Mammary epithelial cell (primary cell): ENCODE results near the gene YARS2.

Source experiments
- EZH2 ChIP-seq: IDR thresholded peaks from 2 replicates; pipeline ENCODE4 v1.6.1; 2012; ENCODE audit warnings: low read length, inconsistent platforms, borderline replicate concordance
- TF ChIP-seq, protein P1 (sequence below), 2 donors: IDR thresholded peaks in 1 of 2; conservative IDR thresholded peaks in 1 of 2; 2 replicates each; pipeline ENCODE4 v1.5.1; 2011 to 2012; ENCODE audit warnings: inconsistent platforms in 2 of 2, low read length in 2 of 2, mild to moderate bottlenecking in 2 of 2, control low read depth in 1 of 2, low read depth in 1 of 2; ENCODE audit not compliant: insufficient read depth in 1 of 2; ENCODE audit errors: extremely low read depth in 1 of 2

DNA sequence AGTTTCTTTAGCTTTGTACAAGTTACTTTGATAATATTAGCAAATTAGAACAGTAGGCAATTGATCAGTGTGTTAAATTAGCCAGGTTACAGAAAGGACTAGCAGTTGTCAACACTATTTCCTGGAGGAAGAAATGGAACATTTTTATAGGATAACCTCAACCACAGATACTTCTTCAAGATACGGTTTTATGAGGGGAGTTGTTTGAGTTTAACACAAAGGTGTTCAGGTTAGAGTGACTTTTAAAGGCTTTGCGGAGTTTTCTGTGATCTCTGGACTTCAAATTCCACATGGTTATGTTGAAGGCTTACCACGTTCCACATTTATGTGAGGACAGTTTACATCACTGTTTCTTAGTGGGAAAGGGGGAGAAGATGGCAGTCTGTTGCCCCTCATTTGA is 19.3 kb downstream of the YARS2 start:
- TF ChIP-seq, protein P1, sequence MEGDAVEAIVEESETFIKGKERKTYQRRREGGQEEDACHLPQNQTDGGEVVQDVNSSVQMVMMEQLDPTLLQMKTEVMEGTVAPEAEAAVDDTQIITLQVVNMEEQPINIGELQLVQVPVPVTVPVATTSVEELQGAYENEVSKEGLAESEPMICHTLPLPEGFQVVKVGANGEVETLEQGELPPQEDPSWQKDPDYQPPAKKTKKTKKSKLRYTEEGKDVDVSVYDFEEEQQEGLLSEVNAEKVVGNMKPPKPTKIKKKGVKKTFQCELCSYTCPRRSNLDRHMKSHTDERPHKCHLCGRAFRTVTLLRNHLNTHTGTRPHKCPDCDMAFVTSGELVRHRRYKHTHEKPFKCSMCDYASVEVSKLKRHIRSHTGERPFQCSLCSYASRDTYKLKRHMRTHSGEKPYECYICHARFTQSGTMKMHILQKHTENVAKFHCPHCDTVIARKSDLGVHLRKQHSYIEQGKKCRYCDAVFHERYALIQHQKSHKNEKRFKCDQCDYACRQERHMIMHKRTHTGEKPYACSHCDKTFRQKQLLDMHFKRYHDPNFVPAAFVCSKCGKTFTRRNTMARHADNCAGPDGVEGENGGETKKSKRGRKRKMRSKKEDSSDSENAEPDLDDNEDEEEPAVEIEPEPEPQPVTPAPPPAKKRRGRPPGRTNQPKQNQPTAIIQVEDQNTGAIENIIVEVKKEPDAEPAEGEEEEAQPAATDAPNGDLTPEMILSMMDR (conservative IDR thresholded peaks at IDR 0.05 in 1 of 2, IDR thresholded peaks at IDR 0.05 in 1 of 2; ENCODE audit: extremely low read depth in 1 of 2, insufficient read depth in 1 of 2, low read depth in 1 of 2, low read length in 2 of 2): no peak
- TF ChIP-seq EZH2: no peak
